Fibroblast of upper back skin (primary cell): ENCODE results near the gene UTS2.

ENCODE experiments used
- DNase-seq: peaks from one replicate; pipeline ENCODE4 v3.0.0-alpha.2; 2013

The UTS2 gene, protein sequence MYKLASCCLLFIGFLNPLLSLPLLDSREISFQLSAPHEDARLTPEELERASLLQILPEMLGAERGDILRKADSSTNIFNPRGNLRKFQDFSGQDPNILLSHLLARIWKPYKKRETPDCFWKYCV

DNA sequence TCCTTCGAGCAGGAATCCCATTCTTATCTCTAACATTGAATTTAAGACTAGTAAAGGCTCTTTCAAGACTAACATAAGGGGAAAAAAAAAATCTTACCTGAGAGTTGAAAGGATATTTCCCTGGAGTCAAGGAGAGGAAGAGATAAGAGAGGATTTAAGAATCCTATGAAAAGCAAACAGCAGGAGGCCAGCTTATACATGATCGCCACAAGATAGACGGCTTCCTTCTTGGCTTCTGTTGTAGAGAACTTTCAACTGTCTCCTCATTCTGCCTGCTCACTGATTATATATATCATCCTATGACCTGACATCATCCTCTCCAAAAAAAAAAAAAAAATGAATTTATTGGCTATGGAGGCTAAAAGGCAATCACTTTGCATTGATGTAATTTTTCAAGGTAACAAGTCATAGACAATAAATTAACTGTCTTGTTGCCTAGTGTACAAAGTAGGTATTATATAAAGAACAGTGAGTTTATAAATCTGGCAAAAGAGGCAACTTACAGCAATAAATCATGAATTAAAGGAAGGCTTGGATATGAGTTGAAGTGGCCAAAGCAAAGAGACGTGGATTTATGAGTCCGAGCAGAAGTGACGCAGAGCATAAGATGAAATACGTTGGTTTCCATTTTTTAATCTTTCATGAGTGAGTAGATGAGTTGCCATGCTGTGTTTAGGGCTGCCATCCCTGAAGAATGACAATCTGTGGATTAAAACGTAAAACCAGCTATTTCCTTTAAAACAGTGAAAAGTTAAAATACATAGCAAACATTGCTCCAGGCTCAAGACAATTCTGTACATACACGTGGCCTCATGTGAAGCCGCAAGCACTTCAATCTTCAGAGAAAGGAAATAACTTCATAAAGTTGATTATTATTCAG lies at the start of gene UTS2:
Gene UTS2 (minus strand): TSS at position 262 of the 880 bp plus-strand sequence. CDS start 62 bp downstream, at position 200.
- no peak for DNase-seq

DNA sequence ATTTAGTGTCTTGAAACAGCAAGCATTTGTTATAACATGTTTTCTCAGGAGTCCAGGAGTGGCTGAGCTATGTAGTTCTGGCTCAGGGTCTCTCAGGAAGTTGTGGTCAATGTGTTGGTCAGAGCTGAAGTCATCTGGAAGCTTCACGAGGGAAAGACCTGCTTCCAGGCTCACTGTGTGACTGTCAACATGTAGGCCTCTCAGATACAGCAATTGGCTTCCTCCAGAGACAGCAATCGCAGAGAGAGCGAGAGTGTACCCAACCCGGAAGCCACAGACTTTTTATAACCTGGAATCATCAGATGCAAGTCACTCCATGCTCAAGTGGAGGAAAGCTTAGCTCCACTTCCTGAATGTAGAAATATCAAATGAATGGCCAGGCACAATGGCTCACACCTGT lies 46.9 kb upstream of the UTS2 start:
- peak; percentile 23 for DNase-seq

DNA sequence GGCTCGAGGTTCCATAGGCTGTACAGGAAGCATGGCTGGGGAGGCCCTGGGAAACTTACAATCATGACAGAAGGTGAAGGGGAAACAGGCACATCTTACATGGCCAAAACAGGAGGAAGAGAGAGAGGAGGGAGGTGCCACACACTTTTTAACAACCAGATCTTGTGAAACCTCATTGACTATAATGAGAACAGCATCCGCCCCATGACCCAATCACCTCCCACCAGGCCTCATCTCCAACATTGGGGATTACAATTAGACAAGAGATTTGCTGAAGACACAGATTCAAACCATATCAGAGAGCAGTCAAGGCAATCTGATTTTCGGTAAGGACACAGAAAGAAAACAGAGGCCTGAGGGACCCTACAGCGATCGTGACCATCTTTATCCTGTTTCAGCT lies 46.1 kb upstream of the UTS2 start:
- DNase-seq: no peak

DNA sequence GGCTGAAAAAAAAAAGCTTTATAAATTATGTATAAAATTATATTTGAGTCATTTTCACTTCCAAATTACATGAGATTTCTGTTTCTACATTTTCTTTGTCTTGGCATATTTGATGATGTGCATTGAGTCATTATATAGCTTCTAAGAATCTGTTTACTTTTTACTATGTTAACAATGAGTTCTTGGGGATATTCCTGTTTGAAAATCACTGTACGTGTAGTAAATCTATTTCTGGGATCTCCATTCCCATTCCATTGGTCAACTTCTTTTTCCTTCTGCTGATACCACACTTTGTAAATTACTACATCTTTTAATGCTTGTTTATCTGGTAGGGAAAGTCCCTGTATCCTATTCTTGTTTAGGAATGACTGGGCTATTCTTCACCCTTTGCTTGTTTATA lies 44.1 kb upstream of the UTS2 start:
- DNase-seq: no peak

DNA sequence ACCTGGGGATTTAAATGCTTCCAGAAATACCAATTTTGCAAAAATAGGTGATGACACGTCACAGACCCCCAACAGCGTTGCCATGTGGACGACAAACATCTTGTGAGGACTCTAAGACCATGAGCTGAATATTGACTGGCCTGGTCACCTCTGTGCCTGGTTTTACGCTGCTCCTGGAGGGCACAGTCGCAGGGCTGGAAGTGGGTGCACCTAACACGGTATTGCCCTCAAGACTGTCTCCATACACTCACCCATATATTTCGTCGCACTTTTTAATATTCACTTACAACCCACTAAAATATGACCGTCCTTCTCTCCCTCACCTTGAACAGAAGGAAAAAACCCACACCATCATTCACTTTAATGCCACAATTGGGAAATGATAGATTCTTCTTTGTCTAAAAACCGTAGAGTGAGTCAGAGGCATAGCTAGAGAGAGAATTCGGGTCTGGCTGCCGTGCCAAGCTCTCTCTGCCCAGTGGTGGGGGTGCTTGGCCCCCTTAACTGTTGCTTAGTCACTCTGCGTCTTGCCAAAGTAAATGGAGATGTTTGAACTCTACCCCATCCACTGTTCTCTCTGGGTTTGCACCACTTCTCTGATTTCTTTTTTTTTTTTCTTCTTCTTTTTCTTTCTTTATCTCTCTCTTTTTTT lies 40.8 kb upstream of the UTS2 start:
- DNase-seq: peak; percentile 67

DNA sequence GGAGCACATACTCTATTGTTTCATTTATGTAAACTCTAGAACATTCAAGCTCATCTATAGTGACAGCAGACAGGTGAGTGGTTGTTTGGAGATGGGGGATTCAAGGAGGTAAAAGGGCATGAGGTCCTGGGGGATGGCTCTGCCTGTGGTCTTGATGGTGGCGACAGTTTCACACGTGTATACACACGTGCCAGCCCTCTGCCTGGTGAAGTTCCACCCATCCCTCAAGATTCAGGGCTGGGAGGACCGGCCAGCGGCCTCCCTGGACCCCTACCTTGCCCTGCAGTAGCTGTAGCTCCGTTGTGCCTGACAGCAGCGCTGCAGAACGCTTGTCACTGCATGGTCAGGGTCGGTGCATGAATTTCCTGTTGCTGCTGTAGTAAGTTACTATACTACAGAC lies 38.9 kb upstream of the UTS2 start:
- no peak for DNase-seq

DNA sequence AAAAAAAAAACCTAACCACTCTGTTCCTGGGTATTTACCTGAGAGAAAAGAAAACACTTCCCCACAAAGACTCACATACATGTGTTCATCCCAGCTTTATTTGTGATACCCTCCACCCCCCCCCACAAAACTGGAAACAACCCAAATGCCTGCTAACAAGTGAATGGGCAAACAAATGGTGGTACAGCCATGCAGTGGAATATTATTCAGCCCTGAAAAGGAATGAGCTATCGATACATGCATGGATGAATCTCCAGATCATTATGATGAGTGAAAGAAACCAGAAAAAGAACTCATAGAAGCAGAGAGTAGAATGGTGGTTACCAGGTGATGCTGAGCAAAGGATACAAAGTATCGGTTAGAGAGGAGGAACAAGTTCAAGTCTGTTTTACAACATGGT lies 38.0 kb upstream of the UTS2 start:
- DNase-seq: no peak

DNA sequence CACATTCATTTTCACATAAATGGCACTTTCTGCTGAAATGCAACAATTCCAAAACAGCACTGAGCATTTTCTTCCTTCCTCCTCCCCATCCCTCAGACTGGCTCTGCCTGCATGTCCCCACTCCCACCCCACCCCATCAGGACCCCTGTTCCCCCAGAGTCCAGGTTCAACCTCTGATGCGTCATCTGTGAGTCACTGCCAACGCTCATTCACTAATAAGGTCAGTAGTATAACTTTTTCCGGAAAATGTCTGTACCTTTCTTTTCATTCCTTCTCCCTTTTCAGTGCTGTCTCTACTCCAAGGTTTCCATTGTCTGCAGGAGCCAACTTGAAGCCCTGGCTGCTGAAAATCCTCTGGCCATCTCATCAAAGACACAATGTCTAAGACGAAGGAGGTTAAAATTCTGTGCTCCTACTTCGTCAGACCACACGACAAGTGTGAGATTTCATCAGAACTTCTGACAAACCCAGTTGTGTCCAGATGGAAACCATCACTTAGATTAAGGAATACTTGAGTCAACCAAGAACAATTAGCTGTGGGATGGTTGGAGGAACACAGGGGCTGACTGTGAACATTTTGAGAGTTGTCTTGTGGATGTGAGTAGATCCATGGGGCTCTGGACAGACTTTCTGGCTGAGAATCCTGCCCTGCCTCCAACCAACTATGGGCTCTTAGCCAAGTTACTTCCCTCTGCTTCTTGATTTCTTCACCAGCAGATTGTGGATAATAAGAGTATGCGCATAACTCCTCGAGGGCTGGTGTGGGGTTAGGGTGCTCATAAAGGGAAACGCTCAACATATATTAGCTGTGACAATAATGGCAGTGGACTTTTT lies 35.6 kb upstream of the UTS2 start:
- peak; percentile 48 for DNase-seq

DNA sequence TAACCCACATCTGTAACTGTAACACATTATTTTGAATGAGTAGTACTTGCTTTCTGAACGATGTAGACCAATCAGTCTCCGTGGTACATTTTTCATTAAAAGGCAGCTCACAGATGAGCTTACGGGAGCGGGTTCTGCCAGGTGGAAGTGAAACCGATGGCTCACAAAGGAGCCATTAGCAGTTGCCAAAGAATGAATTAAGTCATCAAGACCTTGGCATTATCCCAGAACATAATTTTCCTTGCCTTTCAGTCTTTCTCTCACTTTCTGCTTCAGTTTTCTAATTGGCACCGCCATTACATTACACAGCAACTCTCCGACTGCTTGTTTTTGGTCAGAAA lies 33.5 kb upstream of the UTS2 start:
- no peak for DNase-seq

DNA sequence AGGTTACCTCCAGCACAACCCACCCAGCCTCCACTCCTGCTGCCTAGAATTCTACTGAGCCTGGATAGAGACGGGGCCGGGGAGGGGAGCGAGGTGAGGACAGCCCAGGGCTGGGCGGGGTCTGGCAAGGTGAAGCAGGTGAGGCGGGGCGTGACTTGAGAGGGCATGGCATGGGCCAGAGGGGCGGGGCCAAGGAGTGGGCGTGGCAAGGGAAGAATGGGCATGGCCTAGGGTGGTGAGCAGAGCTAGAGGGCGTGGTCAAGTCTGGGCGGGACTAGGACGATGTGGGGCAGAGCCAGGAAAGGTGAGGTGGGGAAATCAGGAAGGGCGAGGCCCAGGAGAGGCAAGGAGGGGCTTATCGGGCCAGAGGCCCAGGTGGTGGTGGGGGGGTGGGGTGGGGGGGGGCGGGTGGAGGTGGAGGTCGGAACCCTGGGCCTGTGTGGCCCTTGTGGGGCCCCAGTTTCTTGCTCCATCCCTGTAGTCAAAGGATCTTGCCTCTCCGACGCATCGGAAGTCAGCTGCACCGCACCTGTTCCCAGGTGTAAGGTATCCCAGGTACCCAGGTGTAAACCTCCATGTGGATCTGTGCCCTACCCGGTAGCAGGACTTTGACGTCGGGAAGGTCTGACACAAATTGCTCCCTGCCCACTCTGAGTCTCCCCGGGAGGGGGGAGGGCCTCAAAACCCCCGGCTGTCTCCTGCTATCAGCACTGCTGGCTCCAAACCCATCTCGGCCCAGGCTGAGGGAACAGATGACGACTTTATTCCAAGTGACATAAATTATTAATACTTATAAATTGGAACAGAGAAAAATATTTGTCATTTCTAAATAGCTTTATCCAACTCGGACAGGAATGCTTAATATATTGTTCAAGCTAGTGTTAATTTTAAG lies 32.9 kb upstream of the UTS2 start:
- no peak for DNase-seq

DNA sequence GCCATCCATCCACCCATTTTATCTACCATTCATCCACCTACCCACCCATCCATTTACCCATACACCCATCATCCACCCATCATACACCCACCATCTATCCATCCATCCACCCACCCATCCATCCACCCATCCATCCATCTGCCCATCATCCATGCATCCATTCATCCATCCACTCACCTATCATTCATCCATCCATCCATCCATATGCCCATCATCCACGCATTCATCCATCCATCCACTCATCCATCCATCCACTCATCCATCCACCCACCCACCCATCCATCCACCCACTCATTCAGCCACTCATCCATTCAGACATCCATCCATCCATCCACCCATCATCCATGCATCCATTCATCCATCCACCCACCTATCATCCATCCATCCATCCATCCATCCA lies 31.9 kb upstream of the UTS2 start:
- no peak for DNase-seq

DNA sequence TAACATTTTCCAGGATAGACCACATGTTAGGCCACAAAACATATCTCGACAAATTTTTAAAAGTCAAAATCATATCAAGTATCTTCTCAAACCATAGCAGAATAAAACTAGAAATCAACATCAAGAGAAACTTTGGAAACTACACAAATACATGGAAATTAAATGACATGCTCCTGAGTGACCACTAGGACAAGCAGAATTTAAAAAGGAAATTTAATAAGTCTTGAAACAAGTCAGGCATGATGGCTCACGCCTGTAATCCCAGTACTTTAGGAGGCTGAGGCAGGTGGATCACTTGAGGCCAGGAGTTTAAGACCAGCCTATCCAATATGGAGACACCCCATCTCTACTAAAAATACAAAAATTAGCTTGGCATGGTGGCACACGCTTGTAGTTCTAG lies 26.4 kb upstream of the UTS2 start:
- no peak for DNase-seq

DNA sequence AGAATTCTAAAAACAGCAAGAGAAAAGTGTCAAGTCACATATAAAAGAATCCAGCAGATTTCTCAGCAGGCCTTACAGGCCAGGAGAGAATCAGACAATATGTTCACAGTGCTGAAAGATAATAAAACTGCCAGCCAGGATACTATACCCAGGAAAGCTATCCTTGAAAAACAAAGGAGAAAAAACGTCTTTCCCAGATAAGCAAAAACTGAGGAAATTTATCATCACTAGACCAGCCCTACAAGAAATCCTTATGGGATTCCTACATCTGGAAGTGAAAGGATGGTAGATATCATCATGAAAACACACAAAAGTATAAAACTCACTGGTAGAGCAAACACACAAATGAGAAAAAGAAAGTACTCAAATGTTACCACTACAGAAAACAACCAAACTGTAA lies 25.2 kb upstream of the UTS2 start:
- DNase-seq: no peak

DNA sequence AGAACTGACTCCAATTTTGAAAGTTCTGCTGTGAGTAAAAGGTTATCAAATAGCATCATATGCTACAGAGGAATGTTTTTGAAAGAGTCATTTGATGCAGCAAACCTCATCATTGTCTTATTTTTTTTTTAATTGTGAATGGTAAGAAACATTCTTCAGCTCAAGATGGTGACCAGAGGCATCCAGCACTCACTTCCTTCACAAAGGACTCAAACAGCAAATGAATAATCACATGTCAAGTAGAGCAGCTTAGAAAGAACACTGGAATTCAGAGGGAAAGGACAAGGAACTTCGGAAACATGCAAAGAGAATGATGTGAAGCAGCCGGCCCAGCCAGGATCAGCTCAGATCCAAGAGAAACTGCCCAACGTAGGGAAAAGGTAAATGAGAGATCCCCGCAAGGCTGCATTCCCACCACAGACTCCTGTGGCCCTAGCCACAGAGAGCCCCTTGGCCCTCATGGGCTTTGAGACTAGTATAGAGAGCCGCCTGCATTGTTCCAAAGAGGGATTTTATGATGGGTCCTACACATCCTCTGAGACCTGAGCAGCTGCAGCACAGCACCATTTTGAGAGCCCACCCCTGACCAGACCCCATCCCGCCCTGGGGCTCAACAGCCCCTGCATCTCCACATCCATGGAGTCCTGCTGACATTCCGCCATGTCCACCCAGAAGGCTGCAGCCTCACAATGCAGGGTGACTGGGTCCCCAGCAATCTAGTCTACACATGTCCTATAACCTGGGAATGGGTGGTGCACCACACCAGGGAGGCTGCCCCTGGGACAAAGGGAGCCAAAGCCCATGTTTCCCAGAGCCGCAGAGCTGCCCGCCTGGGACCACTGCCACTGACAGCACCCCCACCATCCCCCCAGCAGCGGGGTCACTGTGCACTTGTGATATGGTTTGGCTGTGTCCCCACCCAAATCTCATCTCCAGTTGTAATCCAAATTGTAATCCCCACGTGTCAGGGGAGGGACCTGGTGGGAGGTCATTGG lies 21.2 kb upstream of the UTS2 start:
- DNase-seq: no peak

DNA sequence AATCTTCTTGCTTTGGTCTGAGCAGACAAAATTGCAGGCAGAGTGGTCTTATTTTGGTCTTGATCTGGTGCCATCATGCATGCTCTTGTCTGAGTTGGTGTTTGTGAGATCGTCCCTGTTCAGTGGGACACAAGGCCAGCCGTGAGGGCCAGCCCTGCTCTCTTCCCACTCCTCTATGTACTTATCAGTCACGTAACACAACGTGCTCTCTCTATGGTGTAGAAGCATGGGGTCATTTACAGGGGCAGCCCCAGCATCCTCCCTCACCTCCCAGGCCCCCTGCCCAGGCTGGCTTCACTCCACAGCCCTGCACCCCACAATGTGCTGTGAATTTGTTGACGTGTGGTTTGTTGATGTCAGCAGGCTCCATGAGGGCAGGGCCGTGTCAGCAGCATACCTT lies 18.3 kb upstream of the UTS2 start:
- no peak for DNase-seq

DNA sequence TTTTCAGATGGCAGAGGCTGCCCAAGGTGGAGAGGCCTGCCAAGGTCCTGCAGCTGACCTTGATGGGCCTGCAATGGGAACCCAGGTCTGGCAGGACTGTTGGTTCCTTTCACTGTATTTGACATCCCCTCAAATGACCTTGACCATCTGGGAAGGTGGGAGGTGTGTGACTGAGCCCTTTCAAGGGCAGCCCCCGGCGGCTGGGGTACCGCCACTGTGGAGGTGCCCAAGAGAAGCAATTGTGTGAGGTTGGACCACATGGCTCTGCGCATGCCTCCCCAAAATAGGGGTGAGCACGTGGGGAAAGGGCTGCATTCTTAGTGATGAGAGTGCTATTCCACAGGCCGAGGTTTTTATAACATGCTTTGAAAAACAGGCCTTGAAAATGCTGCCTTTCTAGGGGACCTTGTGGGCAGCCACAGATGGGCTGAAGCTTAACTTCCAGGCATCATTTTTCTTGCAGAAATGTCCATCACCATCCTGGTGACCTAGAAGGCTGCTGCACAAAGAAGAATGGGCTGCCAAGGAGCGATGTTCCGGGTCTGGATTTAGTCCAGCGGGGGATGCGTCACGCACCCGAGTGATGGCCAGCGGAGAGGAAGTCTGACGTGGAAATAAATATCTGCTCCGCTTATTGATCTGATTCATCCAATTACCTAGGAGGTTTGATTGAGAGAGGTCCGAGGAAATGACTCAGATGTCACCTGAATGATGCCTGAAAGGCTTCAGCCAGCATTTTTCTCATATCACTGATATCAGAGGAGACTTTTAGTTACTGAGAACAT lies 16.5 kb upstream of the UTS2 start:
- DNase-seq: no peak

DNA sequence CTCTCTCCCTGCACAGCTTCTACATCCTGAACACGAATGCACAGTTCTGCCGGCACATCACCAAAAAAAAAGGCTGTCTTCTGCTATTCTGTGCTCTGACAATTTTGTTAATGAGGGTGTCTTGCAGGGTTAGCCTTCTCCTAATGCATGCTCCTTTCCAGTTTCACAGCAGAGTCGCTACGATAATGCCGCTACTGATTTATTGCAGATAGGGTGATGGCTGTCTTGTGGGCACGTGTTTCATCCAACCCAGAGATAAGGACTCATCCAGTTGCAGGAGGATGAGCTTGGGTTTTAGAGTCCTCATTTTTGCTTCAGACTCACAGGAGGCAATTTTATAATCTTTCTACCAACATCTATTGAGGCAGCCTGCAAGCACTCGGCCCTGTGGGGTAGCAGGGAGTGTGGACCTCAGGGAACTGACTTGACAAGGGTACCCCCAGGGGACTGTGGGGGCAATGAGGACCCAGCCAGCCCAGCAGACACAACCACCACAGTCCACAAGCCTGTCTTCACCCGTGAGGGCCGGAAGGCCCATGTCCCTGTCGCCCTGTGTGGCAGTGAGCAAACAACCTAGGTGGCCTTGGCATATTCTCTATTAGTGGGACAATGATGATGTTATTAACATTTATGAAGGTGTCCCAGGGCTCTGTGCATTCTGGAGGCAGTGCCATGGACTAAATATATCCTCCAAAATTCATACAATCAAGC lies 15.4 kb upstream of the UTS2 start:
- DNase-seq: no peak

DNA sequence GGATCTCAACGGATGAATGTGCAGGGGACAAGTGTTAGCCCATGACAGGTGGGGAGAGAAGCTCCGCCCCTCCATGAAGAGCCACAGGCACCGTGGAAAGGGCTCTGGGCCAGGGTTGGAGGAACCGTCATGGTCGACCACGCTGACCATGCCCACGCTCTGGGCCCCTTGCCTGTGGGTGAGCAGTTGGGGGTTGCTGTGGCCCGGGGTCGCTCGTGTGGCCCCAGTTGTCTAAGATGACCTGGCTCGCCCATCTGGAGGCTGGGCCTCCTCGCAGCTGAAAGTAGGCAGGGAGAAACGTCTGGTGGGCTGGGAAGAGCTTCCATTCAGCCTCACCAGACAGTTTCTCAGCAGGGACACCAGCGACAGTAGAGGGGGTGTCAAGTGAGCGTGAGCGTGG lies 13.1 kb upstream of the UTS2 start:
- no peak for DNase-seq

DNA sequence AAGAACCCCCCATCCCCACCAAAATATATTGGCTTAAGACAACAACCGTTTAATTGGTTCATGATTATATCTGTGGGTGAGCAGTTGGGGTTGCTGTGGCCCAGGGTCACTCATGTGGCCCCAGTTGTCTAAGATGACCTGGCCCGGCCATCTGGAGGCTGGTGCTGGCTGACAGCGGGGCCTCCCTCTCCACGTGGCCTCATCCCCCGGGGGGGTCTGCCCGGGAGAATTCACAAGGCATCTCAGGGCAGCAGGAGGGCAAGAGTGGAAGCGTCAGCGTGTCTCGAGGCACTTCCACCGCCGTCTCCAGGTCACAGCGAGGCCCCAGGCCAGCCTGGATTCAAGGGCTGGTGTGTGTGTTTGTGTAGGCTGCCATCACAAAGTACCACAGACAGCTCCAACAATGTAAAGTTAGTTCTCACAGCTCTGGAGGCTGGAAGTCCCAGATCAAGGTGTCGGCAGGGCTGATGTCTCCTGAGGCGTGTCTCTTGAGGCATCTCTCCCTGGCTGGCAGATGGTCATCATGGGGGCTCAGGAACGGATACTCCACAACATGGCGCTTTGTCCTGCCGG lies 11.0 kb upstream of the UTS2 start:
- no peak for DNase-seq
